Right lobe of liver (tissue), 6 donors: ENCODE measurements around the gene PHLDB3. TPM values are rescaled to one million over a fixed set of nuclear protein-coding genes. Genes with fewer than 3 reads are reported as not detected.
"Not testable (repeated sequence)": the region's sequence is repeated elsewhere in the genome, so short reads cannot be mapped to it uniquely, and the experiment has no call there.

ENCODE experiments used
- ATAC-seq, 4 donors: fragments of 200-7000 bp; cut with Tn5 transposase; one replicate each; pipeline ENCODE4 v1.9.1; 2020; ENCODE audit warnings: mild to moderate bottlenecking in 4 of 4, moderate library complexity in 4 of 4
- DNase-seq, 3 donors: peaks; one replicate each; pipeline ENCODE4 v3.0.0-alpha.2; 2020
- H3K27ac ChIP-seq, 3 donors: fragments of 200-600 bp; one replicate each; pipeline ENCODE4 v1.8.0; 2022
- H3K27me3 ChIP-seq, 2 donors: fragments of 200-600 bp; one replicate each; pipeline ENCODE4 v1.8.0; 2022
- H3K36me3 ChIP-seq, 4 donors: fragments of 200-600 bp; sonication (generic) in 1 of 4; one replicate each; pipeline versions ENCODE4 v1.5.1 to v1.8.0; 2017 to 2022; ENCODE audit warnings: control low read depth in 1 of 4
- H3K4me1 ChIP-seq, 4 donors: fragments of 200-600 bp; sonication (generic) in 1 of 4; one replicate each; pipeline versions ENCODE4 v1.5.1 to v1.8.0; 2017 to 2022; ENCODE audit warnings: control low read depth in 1 of 4
- H3K4me3 ChIP-seq, 3 donors: fragments of 200-600 bp; one replicate each; pipeline ENCODE4 v1.8.0; 2022
- H3K9me3 ChIP-seq, 4 donors: fragments of 200-600 bp; sonication (generic) in 1 of 4; one replicate each; pipeline versions ENCODE4 v1.5.1 to v1.8.0; 2017 to 2022; ENCODE audit warnings: control low read depth in 1 of 4
- POLR2A ChIP-seq: fragments of 450-650 bp; IDR thresholded peaks from one replicate; pipeline ENCODE4 v1.6.1; 2017; ENCODE audit warnings: antibody characterized with exemption, mild to moderate bottlenecking
- WGBS: methylation state at CpG from one replicate; pipeline ENCODE4 v1.1.6; 2018; ENCODE audit warnings: low coverage, low lambda C conversion rate; ENCODE audit not compliant: insufficient coverage; ENCODE audit errors: missing lambda C conversion rate; 5-methylcytosine and 5-hydroxymethylcytosine counted together
- intact Hi-C, 2 donors: fragments of 100-400 bp; cut with DNase I; formaldehyde crosslinking; loops; one replicate each; pipeline versions ENCODE4 v1.11.2 to v1.14.1; 2022
- total RNA-seq, 6 experiments: library from RNA; depleted of rRNA in 2 of 6; stranded (reverse); fragments of >200 nt in 2 of 6; fragmentation: NEBNext Ultra II Directional in 3 of 6; extraction: Animal tissue kit (Norgen Biotek cat#: 25700) in 3 of 6; gene quantifications; one replicate each; pipeline versions ENCODE4 v1.1.0 to v1.2.4, GENCODE V29; 2016 to 2023
- TF ChIP-seq, protein P1 (sequence below), 4 donors: fragments of 200-600 bp in 3 of 4; fragments of 450-650 bp in 1 of 4; IDR thresholded peaks; one replicate each; pipeline versions ENCODE4 v1.5.1 to v1.8.0; 2016 to 2022; ENCODE audit warnings: antibody characterized with exemption in 4 of 4, mild to moderate bottlenecking in 2 of 4
- donor health status: DM: no; HTN: yes; CAD: no.
- donor health status: DM: no; HTN: no; CAD: no.
- donor health status: DM: no; HTN: no; CAD: no.
- donor health status: DM: no; HTN: yes; CAD: no.
- donor health status: DM: no; HTN: yes; CAD: no.

Gene PHLDB3
- total RNA-seq, 6 experiments from 2014 or later: 9.6 to 15.0 (median 11.1) TPM

DNA sequence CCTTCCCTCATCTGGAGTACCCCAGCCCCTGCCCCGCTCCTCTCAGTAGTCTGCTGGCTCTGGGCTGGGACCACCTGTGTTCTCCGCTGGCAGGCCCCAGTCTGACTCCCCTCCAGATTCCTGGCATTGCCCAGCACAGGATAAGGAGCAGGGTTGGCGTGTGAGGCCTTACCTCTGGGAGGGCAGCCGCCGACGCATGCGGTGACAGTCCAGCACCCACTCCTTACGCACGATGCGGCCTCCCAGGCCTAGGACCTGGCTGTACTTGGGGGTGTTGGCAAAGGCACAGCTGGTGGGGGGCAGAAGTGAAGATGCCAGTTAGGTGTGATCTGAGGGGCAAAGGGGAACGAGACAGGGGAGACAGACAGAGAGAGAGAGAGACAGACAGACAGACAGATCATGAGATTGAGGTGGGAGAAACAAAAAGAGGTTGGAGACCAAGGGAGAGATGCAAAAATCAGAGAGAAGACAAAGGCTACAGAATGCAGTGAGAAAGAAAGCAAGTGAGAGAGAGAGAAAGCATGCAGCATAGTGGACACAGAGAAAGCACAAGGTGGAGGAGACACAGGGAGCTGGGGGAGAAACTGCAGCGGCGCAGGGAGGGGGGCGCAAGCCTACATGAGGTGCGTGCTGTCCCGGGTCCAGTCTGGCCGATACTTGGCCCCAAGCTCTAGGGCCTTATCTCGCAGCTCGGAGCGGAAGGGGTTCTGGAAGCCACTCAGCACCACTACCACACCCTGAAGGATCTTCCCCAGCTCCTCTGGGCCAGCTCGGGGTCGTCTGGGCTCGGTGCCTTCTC is 47.1 kb upstream of the PHLDB3 start:
- H3K27me3 ChIP-seq: no peaks in the 10 kb centered on the region
- TF ChIP-seq POLR2A: no peak
- TF ChIP-seq, protein P1, sequence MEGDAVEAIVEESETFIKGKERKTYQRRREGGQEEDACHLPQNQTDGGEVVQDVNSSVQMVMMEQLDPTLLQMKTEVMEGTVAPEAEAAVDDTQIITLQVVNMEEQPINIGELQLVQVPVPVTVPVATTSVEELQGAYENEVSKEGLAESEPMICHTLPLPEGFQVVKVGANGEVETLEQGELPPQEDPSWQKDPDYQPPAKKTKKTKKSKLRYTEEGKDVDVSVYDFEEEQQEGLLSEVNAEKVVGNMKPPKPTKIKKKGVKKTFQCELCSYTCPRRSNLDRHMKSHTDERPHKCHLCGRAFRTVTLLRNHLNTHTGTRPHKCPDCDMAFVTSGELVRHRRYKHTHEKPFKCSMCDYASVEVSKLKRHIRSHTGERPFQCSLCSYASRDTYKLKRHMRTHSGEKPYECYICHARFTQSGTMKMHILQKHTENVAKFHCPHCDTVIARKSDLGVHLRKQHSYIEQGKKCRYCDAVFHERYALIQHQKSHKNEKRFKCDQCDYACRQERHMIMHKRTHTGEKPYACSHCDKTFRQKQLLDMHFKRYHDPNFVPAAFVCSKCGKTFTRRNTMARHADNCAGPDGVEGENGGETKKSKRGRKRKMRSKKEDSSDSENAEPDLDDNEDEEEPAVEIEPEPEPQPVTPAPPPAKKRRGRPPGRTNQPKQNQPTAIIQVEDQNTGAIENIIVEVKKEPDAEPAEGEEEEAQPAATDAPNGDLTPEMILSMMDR (IDR thresholded peaks at IDR 0.05): no peak
- H3K36me3 ChIP-seq: peaks cover 0 to 21% (median 0%) of the 10 kb centered on the region in 4 donors
- WGBS: 67% methylated on average over 3 of the region's 23 CpGs
- DNase-seq: no peak
- intact Hi-C loops: loop anchor here in 1 of 2 donors (10.0 kb wide), 1 partner anchor 103 kb away; no protein-coding TSS in a partner anchor
- no peak for ATAC-seq
- no peaks in the 10 kb centered on the region for H3K4me1 ChIP-seq
- no peaks in the 10 kb centered on the region for H3K9me3 ChIP-seq
- H3K4me3 ChIP-seq: no peak overlapping the region
- no peak overlapping the region for H3K27ac ChIP-seq

DNA sequence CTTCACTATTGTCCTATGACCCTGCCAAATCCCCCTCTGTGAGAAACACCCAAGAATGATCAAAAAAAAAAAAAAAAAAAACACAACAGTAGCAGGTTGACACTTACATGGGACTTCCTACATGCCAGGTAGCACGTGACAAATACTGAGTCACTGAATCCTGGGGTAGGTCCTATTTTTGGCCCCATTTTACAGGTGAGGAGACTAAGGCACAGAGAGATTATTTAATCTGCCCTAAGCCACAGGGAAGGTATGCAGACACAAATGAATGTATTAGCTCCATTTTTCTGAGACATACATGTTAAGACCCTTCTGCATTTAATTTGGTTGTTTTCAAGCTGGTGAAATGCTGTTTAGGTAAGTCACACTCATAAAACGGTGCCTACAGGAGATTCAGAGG is 44.2 kb upstream of the PHLDB3 start:
- no peak for DNase-seq
- no peaks in the 10 kb centered on the region for H3K4me1 ChIP-seq
- intact Hi-C loops: no loop called here
- 98% methylated on average over 2 of the region's 2 CpGs for WGBS
- TF ChIP-seq POLR2A: no peak
- TF ChIP-seq, protein P1 (IDR thresholded peaks at IDR 0.05): no peak
- peaks cover 0 to 21% (median 0%) of the 10 kb centered on the region in 4 donors for H3K36me3 ChIP-seq
- no peak for ATAC-seq
- H3K4me3 ChIP-seq: no peak overlapping the region
- no peak overlapping the region for H3K27ac ChIP-seq
- no peaks in the 10 kb centered on the region for H3K9me3 ChIP-seq
- H3K27me3 ChIP-seq: no peaks in the 10 kb centered on the region

DNA sequence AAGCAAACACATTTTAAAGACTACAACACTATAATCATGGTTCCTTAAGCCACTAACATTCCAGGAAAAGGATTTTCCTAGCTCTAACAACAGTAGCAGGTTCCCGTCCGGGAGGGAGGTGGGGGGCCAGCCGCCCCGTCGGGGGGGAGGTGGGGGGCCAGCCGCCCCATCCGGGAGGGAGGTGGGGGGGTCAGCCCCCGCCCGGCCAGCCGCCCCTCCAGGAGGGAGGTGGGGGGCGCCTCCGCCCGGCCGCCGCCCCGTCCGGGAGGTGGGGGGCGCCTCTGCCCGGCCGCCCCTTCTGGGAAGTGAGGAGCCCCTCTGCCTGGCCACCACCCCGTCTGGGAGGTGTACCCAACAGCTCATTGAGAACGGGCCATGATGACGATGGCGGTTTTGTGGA is 43.4 kb upstream of the PHLDB3 start:
- WGBS: 100% methylated on average over 1 of the region's 24 CpGs
- H3K4me1 ChIP-seq, DNase-seq, H3K4me3 ChIP-seq, H3K27me3 ChIP-seq, ATAC-seq, intact Hi-C loops, H3K27ac ChIP-seq, H3K9me3 ChIP-seq: not testable (repeated sequence)
- peaks cover 0 to 20% (median 1%) of the 10 kb centered on the region in 4 donors for H3K36me3 ChIP-seq

DNA sequence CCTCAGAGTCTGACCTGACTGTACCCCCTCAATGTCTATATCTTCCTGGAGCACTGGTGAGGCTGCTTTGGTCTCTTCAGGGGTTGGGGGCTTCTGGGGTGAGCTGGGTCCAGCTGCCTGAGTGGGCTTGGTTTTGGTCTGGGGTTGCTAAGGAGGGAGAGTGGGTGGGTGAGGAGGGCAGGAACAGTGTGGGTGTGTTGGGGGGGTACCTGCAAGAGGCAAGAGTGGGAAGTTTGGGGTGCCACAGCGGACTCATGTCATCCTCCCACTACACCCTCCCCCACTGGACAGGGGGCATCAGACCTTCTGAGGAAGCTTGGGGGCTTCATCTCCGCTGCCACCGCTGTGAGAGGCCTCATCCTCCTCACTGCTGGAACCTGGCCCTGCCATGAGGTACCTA is 42.0 kb upstream of the PHLDB3 start:
- Histone ChIP-seq H3K36me3 (peaks cover 0 to 12% (median 1%) of the 10 kb centered on the region in 4 donors), H3K9me3 (no peaks in the 10 kb centered on the region), H3K4me3 (no peak overlapping the region), H3K27me3 (no peaks in the 10 kb centered on the region), H3K4me1 (peaks cover 0 to 10% (median 0%) of the 10 kb centered on the region in 4 donors), H3K27ac (no peak overlapping the region)
- DNase-seq (no peak), ATAC-seq (no peak)
- no CpG with 5 or more reads among the region's 3 CpGs for WGBS
- intact Hi-C loops: no loop called here
- TF ChIP-seq POLR2A: no peak
- TF ChIP-seq, protein P1 (IDR thresholded peaks at IDR 0.05): no peak

DNA sequence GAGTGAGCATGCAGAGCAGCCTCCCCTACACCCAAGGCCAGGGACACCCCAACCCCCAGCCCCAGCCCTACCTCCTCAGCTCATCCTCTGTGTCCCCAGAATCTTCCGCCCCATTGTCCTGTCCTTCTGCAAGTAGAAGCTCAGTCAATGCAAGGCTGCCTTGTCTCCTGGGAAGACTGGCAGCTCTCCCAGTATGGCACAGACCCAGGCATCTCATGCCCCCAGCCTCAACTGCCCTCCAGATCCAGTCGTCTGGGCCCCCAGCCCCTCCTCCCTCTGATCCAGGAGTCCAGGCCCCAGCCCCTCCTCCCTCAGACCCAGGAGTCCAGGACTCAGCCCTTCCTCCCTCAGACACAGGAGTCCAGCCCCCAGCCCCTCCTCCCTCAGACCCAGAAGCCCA is 41.4 kb upstream of the PHLDB3 start:
- Histone ChIP-seq H3K36me3 (peaks cover 0 to 6% (median 1%) of the 10 kb centered on the region in 4 donors), H3K4me3 (no peak overlapping the region), H3K27me3 (no peaks in the 10 kb centered on the region), H3K27ac (no peak overlapping the region), H3K9me3 (no peaks in the 10 kb centered on the region), H3K4me1 (peaks cover 0 to 10% (median 0%) of the 10 kb centered on the region in 4 donors)
- no peak for TF ChIP-seq POLR2A
- TF ChIP-seq, protein P1 (IDR thresholded peaks at IDR 0.05): no peak
- WGBS: 60% methylated on average over 2 of the region's 2 CpGs
- ATAC-seq: no peak
- intact Hi-C loops: no loop called here
- no peak for DNase-seq
